DND-41 (cell line): ENCODE measurements around the gene PSD2.

Experiments used
- CTCF ChIP-seq: IDR thresholded peaks from 2 replicates; pipeline ENCODE4 v1.5.1; 2012; ENCODE audit warnings: borderline replicate concordance, low read length, moderate library complexity, mild to moderate bottlenecking; ENCODE audit not compliant: poor library complexity, severe bottlenecking; ENCODE audit errors: extremely low read depth
- EZH2 ChIP-seq: IDR thresholded peaks from 3 replicates; pipeline ENCODE4 v1.6.1; 2012; ENCODE audit warnings: borderline replicate concordance, low read depth, mild to moderate bottlenecking, moderate library complexity, low read length, inconsistent platforms; ENCODE audit not compliant: severe bottlenecking

GRCh38 chr5:139888370-139888769, 92.8 kb downstream of the PSD2 start:
- TF ChIP-seq CTCF: no peak
- TF ChIP-seq EZH2: no peak
